ENCODE results near the gene SCTR.
A peak's percentile ranks its signal among the peaks of the same experiment; 100 is the strongest.

The SCTR gene

DNA sequence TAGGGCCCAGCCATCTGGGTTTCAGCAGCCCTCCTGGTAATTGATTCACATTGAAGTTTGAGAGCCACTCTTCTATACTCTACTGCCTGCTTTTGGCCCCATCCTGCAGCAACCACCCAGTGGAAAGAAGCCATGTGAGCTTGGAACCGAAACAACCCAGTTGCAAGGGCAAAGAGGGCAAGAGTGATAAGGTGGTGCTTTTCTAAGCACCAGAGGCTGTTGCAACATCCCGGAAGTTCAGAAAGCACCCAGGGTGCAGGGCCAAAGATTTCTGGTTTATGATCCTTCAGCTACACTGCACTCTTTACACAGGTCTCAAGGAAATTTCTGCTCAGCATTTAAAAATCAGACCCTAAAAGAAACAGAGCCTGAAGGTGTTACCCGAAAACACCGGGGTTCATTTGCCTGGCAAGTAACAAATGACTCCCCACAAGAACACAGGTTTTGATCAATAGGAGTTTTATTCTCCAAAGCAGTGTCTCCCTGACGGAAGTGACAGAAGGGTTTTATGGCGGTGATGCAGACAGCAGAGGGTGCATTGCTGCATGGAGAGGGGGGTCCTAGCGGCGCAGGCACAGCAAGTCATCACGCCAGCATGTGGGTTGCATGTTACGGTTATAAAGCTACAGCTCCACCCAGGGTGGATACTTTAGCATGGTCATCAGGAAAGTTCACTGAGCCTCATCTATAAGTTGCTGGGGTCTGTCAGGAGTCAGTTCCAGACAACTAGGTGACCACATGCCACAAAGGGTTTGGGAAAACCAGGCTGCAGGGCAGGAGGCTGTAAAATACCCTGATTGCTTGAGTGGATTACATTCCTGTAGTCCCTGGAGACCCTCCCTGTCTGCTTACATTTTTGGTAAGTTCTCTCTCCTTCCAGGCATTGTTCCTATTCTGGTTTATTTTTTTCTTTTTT lies 121.4 kb downstream of the SCTR start:
- no peaks in the 10 kb centered on the region for H3K27me3 ChIP-seq (ENCODE audit: control insufficient read depth in 1 of 2, insufficient read depth in 2 of 2, low read length in 2 of 2)
- peak overlapping the region in 1 of 2 donors; percentile 28 for H3K4me3 ChIP-seq (ENCODE audit: low read depth in 1 of 2, low read length in 2 of 2)
- no peaks in the 10 kb centered on the region for H3K36me3 ChIP-seq (ENCODE audit: control insufficient read depth in 1 of 2, insufficient read depth in 2 of 2, low read length in 2 of 2)
- peak overlapping the region; percentile 9 to 32 for H3K9ac ChIP-seq (ENCODE audit: low read depth in 1 of 2, low read length in 2 of 2)
- H3K27ac ChIP-seq (ENCODE audit: low read depth, low read length) = no peak overlapping the region
- no peaks in the 10 kb centered on the region for H3K9me3 ChIP-seq (ENCODE audit: control insufficient read depth in 1 of 2, low read length in 2 of 2)
- peaks cover 10 to 14% of the 10 kb centered on the region in 2 donors for H3K4me1 ChIP-seq (ENCODE audit: control insufficient read depth in 1 of 2, insufficient read depth in 2 of 2, low read length in 2 of 2)

DNA sequence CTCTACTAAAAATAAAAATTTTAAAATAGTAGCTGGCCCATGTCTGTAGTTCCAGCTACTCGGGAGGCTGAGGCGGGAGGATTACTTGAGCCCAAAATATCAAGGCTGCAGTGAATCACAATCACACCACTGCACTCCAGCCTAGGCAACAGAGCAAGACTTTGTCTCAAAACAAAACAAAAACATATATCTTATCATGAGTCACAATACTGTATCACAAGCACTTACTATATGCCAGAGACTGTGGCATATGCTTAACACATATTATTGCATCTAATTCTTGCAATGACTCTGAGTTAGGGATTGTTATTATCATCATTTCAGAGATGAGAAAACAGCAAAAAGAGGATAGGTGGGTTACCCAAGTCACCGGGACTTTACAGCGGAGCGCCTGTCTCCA lies 122.2 kb downstream of the SCTR start:
- Histone ChIP-seq H3K4me3 (ENCODE audit: low read depth in 1 of 2, low read length in 2 of 2) (no peak overlapping the region), H3K27me3 (ENCODE audit: control insufficient read depth in 1 of 2, insufficient read depth in 2 of 2, low read length in 2 of 2) (no peaks in the 10 kb centered on the region), H3K4me1 (ENCODE audit: control insufficient read depth in 1 of 2, insufficient read depth in 2 of 2, low read length in 2 of 2) (peaks cover 10 to 13% of the 10 kb centered on the region in 2 donors), H3K9ac (ENCODE audit: low read depth in 1 of 2, low read length in 2 of 2) (no peak overlapping the region), H3K9me3 (ENCODE audit: control insufficient read depth in 1 of 2, low read length in 2 of 2) (no peaks in the 10 kb centered on the region), H3K27ac (ENCODE audit: low read depth, low read length) (no peak overlapping the region), H3K36me3 (ENCODE audit: control insufficient read depth in 1 of 2, insufficient read depth in 2 of 2, low read length in 2 of 2) (no peaks in the 10 kb centered on the region)

DNA sequence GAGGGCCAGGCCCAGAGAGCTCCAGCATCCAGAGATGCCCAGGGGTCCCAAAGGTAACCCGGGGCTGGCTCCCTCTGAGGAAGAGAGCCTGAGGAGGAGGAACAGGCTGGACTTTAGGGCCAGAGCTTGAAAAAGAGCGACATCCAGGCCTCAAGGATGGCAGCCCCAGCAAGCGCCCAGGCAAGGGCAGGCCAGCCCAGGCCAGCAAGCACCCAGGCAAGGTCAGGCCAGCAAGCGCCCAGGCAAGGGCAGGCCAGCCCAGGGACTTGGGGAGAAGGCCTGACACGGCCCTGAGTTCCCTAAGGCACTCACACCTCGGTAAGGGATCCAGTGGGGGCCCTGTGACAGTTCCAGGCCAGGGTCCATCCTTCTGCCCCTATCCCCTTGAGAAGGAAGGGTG lies 127.1 kb downstream of the SCTR start:
- Histone ChIP-seq H3K27ac (ENCODE audit: low read depth, low read length) (no peak overlapping the region), H3K9me3 (ENCODE audit: control insufficient read depth in 1 of 2, low read length in 2 of 2) (no peaks in the 10 kb centered on the region), H3K36me3 (ENCODE audit: control insufficient read depth in 1 of 2, insufficient read depth in 2 of 2, low read length in 2 of 2) (no peaks in the 10 kb centered on the region), H3K4me1 (ENCODE audit: control insufficient read depth in 1 of 2, insufficient read depth in 2 of 2, low read length in 2 of 2) (peaks cover 1% of the 10 kb centered on the region in 2 donors), H3K27me3 (ENCODE audit: control insufficient read depth in 1 of 2, insufficient read depth in 2 of 2, low read length in 2 of 2) (no peaks in the 10 kb centered on the region), H3K9ac (ENCODE audit: low read depth in 1 of 2, low read length in 2 of 2) (no peak overlapping the region), H3K4me3 (ENCODE audit: low read depth in 1 of 2, low read length in 2 of 2) (no peak overlapping the region)

DNA sequence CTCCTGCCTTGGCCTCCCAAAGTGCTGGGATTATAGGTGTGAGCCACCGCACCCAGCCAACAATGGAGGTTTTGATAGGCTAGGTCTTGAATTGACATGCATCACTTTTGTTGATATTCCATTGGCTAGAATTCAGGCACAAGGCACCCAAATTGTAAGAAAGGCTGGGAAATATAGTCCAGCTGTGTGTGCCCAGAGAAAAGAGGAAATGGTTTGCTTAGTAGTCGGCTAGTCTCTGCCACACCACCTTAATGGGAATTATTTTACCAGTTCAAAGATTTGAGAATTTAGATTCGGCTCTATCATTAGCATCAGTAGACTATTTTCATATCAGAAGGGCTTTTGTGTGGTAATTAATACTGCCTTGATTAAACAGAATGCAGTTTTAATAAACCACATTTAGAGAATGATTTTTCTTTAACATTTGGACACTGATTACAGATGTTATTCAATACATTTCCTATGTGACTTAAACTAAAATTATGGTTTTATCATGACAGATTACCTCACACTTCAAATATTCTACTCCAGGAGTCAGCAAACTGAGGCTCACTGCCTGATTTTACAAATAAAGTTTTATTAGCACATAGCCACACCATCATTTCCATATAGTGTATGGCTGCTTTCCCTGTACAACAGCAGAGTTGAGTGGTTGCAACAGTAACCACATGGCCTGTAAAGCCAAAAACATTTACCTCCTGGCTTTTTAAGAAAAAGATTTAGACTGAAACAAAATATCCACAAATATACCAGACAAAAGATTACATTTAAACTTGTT lies 130.1 kb downstream of the SCTR start:
- Histone ChIP-seq H3K36me3 (ENCODE audit: control insufficient read depth in 1 of 2, insufficient read depth in 2 of 2, low read length in 2 of 2) (no peaks in the 10 kb centered on the region), H3K27me3 (ENCODE audit: control insufficient read depth in 1 of 2, insufficient read depth in 2 of 2, low read length in 2 of 2) (no peaks in the 10 kb centered on the region), H3K9ac (ENCODE audit: low read depth in 1 of 2, low read length in 2 of 2) (no peak overlapping the region), H3K4me3 (ENCODE audit: low read depth in 1 of 2, low read length in 2 of 2) (no peak overlapping the region), H3K27ac (ENCODE audit: low read depth, low read length) (no peak overlapping the region), H3K4me1 (ENCODE audit: control insufficient read depth in 1 of 2, insufficient read depth in 2 of 2, low read length in 2 of 2) (no peaks in the 10 kb centered on the region), H3K9me3 (ENCODE audit: control insufficient read depth in 1 of 2, low read length in 2 of 2) (no peaks in the 10 kb centered on the region)

Measured in duodenal mucosa (tissue), 2 donors.